GM23248 (cell line): ENCODE measurements around the gene MYEOV.

Experiments
- EZH2 ChIP-seq: fragments of 200-600 bp; sonication (generic); IDR thresholded peaks from 2 replicates; pipeline ENCODE4 v1.6.1; 2018; ENCODE audit warnings: antibody characterized with exemption, mild to moderate bottlenecking; ENCODE audit not compliant: insufficient read depth, poor library complexity, severe bottlenecking
- EZH2phosphoT487 ChIP-seq: fragments of 200-600 bp; sonication (generic); IDR thresholded peaks from 2 replicates; pipeline ENCODE4 v1.6.1; 2018; ENCODE audit warnings: antibody characterized with exemption, moderate library complexity, mild to moderate bottlenecking, low read depth; ENCODE audit not compliant: insufficient read depth

DNA sequence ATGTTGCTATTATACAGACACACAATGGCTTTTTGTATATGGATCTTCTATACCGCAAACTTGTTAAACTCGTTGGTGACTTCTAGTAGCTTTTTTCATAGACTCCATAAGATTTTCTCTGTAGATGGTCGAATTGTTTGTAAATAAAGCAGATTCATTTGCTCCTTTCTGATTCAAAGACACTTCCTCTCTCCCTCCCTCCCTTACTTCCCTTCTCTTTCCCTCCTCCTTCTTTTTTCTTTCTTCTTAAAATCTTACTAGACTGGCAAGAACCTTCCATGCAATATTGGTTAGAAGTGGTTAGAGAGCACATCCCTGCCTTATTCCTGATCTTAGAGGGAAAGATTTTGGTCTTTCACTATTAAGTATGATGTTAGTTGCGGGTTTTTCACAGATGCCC is 36.4 kb downstream of the MYEOV start:
- no peak for TF ChIP-seq EZH2phosphoT487
- no peak for TF ChIP-seq EZH2
